NCI-H526 treated with DMSO at 0.1 percent for 48 hours (cell line): Measurements from ENCODE around the gene LCTL.

Source experiments
- DNase-seq: peaks from one replicate; lab custom pipeline; 2025; lab: John Stamatoyannopoulos, UW

Gene LCTL, protein sequence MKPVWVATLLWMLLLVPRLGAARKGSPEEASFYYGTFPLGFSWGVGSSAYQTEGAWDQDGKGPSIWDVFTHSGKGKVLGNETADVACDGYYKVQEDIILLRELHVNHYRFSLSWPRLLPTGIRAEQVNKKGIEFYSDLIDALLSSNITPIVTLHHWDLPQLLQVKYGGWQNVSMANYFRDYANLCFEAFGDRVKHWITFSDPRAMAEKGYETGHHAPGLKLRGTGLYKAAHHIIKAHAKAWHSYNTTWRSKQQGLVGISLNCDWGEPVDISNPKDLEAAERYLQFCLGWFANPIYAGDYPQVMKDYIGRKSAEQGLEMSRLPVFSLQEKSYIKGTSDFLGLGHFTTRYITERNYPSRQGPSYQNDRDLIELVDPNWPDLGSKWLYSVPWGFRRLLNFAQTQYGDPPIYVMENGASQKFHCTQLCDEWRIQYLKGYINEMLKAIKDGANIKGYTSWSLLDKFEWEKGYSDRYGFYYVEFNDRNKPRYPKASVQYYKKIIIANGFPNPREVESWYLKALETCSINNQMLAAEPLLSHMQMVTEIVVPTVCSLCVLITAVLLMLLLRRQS

DNA sequence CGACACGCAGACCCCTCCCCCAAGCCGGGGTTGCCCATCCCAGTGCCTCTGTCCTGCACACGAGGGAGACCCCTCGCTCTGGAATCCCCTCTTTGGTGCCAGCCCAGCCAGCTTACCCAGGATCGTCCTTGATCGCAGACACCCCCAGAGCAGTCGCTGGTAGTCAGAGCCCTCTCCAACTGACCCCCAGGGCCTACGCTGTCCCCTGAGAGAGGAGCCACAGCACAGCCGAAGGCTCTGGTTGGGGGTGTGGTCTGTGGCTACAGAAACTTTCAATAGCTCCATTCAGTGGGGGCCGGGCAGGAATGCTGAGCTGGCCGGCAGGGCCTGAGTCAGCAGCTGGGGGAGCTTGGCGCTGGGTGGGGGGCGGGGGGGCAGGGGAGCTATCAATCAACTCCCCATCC lies at the start of gene LCTL:
TSS of gene LCTL (minus strand) at position 258 of the 404 bp plus-strand sequence. CDS start 633 bp downstream, outside the sequence.
- DNase-seq, result no peak

DNA sequence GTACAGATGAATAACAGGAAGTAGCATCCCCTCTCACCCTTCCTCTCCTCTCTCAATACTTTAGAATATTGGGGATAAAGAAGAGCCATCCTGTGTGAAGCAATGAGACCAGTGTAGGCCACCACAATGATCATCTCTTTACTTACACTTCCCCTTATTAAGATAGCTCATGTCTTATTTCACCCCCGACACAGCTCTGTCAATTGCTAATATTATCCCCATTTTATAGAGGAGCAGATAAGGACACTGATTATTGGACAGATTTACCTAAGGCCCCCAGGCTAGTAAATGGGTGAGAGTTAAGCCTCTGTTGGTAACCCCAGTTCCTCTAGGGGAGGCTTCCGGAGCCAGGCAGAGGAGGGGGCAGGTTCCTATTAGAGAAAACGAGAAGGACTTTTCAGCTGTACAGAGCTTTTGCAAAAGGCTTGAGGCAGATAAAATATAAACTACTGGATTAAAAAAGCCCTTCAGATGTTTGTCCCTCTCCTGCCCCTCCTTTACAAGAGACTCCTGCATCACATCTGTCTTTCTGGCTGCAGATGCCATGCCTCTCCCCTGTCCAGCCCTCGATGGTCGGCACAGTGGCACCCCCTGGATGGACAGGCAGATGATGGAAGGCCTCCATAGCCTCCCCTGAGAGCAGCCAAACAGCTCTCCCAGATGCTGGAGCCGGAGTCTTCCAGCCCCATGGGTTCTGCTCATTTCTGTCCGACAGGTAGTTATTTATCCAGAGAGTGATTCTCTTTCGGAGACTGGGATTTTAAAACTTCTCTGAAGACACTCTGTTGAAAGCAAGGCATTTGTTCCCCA lies 49.4 kb upstream of the LCTL start:
- no peak for DNase-seq

DNA sequence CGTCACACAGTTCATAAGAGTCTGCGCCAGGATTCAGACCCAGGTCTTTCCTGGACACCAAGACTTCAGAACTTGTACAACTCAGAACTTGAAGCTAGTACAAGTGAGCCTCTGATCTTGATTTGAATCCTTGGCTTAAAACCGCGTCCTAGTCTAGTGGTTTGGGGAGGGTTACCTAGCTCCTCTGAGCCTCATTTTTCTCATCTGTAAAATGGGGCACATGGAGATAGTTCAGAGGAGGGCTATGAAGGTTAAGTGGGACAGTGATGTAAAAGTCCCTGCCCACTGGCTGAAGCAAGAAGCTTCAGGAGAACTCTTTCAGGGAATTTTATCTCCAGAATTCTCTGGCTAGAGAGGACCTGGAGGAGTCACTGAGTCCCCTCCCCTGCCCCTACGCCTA lies 48.7 kb upstream of the LCTL start:
- DNase-seq, result no peak

DNA sequence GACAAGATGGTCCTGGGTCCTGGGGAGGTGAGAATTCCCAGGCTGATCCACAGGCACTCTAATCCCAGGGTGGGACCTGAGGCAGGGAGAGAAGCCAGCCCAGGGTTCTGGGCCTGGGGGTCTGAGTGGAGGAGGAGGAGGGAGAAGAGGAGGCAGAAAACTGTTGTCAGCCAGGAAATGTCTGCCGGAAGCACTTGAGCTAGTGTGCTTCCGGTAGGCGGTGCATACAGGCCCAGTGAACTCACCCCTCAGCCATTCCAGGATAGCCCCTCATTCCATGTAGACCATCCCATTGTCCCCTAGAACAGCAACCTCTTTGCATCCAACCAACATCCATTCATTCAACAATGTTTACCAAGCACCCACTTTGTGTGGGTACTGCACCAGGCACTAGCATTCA lies 47.9 kb upstream of the LCTL start:
- no peak for DNase-seq

DNA sequence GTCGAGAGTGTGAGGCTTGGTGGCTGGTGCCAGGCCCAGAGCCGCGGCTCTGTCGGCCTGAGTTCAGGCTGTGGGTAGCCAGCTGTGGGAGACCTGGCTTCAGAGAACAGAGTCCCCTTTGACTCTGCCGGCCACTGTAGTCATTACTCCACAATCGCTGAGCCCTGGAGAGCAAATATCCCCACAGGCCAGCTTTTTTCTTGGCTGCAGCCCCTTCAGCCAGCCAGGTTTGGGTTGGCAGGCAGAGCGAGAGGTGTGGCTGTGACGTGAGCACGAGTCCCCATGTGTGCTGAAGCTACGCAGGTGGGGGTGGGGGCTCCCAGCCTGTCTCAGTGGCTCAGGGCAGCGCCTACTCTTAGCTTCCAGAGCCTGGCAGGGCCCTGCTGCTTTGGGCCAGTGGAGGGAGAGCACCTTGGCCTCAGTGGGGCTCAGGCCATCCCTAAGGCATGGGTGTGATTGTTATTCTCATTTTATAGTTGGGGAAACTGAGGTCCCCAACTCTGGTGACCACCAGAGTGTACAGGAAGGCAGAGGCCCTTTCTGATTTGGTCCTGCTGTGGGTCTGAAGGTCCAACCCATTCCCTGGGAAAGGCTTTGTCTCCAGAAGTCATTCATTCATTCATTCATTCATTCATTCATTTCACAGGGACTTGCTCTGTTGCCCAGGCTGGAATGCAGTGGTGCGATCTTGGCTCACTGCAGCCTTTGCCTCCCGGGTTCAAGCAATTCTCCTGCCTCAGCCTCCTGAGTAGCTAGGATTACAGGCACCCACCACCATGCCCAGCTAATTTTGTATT lies 45.7 kb upstream of the LCTL start:
- DNase-seq, result no peak

DNA sequence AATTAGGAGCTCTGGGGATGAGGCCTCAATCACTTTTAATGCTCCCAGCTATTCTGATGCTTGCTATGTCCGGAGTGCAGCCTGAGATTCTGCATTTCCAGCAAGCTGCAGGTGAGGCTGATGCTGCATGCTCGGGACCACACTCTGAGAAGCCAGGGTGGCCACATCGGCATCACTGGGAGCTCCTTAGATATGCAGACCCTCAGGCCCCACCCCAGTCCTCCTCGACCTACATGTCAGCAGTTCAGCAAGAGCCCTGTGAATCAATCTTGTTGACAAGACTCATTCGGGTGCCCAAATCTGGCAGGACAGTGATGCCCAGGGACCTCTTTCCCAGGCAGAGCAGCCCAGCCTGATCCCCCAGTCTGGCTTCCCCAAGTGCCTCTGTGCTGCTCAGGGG lies 44.1 kb upstream of the LCTL start:
- no peak for DNase-seq

DNA sequence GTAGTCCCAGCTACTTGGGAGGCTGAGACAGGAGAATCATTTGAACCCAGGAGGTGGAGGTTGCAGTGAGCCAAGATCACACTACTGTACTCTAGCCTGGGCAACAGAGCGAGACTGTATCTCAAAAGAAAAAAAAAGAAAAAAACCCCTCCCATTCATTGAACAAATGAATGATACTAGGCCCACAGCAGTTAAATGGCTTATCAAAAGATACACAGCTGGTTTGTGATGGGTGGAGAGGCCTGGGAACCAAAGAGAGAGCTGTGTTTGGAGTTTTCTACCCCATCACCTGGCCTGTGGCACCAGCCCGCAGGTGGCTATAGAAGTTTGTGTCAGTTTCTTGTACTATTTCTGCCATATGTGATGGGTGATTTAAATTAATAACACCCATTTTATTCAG lies 43.1 kb upstream of the LCTL start:
- DNase-seq, result no peak

DNA sequence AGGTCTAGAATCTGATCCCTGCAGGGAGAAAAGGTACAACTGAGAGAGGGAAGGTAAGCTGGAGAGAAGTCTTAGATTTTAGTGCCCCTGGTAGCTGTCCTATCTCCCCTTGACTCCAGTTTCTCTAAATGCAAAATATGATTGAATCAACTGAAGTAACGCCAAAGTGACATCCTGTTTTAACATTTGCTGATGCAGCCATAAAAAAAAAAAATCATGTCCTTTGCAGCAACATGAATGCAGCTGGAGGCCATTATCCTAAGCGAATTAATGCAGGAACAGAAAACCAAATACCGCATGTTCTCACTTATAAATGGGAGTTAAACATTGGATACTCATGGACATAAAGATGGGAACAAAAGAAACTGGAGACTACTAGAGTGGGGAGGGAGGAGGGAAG lies 42.4 kb upstream of the LCTL start:
- DNase-seq, result no peak

DNA sequence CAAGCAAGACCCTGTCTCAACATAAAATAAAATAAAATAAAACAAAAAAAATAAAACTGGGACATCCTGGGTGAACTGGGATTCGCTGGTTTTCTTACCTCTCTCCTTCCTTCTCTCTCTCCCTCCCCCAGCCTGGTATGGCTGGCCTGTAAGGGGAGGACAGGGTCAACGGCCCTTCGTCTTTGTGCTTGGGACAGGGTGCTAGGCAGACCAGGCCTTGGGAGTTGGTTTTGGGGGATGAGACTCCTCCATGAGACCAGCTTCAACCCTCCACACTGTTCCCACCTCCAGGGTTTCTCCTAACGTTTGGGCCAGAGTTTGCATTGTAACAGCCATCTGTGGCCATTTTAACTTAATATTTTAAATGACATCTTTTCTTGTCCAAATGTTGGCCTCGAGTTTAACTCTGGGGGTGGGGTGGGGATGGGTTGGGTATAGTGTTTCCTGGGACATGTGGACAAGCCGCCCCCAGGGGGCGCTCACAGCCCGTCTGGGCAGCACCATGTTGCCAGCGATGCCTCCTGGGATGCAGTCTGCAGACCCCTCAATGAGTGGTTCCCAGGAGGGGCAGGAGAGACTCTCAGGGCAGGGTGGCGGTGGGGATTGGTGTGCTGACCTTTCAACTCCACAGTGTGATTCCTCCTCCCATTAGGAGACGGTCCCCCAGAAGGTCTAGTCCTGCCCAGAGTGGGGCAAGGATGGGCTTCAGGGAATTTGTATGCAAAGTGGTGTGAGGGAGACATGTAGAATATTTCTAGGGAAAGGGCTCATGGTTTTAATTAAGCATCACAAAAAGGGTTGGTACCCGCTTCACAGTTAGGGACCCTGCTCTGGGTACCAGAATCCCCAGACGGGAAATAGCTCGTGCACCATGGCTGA lies 37.7 kb upstream of the LCTL start:
- DNase-seq, result no peak

DNA sequence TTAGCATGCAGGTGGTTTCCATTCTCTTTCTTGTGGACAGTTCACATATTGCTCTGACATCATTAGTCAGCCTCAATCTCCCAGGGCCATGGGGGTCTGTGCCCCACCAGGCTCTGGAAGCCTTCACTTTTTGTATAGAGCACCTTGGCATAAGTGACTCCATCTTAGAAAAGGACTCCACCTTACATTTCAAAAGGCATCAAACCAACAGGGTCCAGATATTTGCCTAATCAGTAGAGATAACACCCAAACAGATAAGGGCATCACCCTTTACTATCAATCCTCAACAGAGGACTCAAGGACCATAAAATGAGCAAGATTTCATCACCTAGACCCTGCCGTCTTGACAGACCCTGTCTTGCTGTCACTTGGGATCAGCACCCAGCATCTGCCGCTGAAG lies 35.7 kb upstream of the LCTL start:
- no peak for DNase-seq

DNA sequence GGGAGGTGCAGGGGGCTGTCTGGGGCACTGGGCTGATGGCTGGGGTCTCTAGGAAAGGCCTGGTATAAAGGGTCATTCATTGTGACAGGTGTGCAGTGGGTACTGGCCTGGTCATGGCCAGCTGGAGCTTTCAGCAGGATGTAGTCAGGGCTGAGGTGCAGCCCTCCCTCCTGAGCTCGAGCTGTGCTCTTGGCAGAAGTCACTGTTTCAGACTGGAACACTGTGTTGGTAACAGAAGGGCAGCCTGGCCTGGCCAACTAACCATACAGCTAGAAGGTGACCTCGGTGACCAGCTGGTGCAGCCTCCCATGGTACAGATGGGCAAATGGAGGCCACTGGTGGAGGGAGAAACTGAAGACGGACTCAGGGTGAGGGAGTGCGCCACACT lies 34.4 kb upstream of the LCTL start:
- DNase-seq, result no peak

DNA sequence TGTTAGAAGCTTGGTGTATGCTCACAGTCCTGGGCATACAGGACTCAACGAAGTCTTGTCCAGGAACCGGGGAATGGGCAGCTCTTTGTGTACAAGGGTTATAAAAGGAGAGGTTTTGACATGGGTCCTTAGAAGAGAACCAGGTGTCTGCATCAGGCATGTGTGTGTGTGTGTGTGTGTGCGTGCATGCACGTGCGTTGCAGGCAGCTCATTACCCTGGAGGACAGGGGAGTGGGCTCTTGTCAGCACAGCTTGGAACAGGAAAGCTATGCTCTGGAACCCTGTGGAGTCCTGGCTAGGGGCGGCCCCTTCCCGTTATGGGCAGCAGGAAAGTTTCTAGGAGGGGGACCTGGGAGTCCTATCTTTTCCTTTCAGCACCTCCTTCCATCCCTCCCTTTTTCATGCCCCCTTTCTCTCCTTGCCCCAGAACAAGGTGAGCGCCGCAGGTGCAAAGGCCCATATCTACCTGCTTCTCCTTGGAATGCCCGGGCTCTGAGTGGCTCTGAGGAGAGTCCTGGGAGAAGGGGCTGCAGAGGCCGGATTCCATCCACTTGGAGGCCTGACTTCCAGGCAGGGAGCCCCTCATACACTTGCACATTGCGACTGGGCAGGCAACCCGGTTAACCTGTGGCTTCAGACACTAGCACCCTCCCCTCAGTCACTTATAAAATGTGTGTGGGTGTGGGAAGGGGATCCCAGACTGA lies 33.9 kb upstream of the LCTL start:
- DNase-seq, result no peak

DNA sequence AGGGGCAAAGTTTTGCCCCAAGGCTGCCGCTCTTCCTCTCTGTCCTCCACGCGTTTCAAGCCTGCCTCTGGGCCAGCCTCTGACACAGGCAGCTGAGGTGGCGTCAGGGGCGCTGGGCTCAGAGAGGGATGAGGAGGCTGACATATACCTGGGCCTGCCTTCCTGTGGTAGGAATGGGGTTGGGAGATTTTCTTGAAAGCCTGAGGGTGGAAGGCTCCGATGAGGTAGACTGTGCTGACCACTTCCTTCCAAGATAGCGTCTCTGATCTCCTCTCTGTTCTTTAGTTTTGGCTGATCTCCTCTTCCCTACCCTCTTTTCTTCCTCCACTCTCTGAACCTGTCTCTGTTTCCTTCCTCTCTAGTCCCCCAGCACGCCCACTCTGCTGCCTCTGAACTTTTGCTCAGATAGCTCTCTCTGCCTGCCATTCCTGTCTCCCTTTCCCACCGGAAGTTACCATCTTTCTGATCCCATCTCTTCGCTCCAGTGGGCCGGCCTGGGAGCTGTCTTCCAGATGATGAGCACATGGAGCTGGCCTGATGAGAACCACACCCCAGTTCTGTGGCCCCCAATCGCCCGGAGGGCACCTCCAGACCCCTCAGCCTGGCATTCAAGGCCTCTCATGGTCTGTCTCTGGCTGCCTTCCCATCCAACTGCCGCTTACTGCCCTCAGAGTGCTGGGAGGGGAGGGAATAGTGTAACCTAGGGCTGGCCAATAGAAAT lies 32.5 kb upstream of the LCTL start:
- DNase-seq, result no peak

DNA sequence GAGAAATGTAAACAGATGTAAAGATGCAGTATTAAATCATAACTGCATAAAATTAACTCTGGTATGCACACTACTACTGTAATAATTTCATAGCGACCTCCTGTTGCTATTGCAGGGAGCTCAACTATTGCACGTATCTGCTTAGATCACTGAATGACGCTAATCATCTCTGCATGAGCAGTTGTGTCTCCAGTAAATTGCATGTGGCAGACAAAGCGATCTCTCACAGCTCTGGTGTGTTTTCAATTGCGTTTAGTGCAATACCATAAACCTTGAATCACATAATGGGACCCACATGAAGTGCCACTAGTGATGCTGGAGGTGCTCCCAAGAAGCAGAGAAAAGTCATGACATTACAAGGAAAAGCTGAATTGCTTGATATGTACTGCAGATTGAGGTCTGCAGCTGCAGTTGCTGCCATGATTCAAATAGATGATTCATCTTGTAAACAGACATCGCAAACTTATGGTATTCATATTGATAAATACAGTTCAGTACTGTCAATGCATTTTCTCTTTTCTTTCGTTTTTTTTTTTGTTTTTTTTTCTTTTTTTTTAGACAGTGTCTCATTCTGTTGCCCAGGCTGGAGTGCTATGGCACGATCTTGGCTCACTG lies 30.2 kb upstream of the LCTL start:
- DNase-seq, result no peak

DNA sequence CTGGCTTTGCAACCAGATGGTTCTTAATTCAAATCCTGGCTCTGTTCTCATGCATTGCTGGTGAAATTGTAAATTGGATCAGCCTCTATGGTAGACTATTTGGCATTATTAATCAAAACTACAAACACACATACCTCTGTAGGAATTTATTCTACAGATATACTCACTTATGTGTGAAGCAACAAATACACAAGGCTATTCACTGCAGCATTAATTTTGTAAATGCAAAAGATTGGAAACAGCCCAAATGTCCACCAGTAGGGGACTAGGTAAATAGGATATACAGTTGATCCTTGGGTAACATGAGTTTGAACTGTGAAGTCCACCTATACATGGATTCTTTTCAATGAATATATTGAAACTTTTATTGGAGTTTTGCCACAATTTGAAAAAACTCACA lies 29.5 kb upstream of the LCTL start:
- DNase-seq, result no peak

DNA sequence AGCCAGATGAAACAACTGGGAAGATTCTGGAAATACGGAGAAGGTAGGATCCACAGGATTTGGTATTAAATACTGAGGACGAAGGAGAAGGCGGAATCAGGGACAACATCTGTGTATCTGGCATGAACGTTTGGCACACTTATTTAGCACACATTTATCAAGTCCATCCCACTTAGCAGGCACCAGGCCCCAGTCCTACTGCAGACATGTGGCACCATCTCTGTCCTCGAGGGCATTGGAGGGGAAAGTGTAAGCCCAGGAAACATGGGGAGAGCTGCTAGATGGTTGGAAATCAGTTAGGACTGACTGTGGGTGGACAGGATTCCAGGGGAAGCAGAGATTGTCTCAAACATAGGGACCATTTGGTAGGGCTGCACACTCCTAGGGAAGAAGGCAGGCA lies 29.0 kb upstream of the LCTL start:
- no peak for DNase-seq

DNA sequence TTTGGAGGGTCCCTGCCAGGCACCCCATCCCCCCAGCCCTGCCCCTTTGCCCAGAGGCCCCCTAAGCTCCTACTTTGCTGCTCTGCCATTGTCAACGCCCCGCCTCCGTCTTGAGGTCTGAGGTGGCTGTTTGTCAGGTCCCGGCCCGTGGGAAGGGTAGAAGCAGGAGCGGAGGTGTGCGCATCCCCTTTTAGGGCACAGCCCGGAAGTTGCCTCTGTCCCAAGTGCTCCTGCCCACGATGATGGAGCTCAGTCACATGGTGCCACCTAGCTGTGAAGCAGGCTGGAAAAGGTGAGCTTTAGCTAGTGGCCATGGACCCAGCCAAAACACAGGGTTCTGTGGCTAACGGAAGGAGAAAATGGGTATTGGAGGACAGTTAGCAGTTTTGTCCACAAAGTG lies 28.5 kb upstream of the LCTL start:
- DNase-seq, result no peak

DNA sequence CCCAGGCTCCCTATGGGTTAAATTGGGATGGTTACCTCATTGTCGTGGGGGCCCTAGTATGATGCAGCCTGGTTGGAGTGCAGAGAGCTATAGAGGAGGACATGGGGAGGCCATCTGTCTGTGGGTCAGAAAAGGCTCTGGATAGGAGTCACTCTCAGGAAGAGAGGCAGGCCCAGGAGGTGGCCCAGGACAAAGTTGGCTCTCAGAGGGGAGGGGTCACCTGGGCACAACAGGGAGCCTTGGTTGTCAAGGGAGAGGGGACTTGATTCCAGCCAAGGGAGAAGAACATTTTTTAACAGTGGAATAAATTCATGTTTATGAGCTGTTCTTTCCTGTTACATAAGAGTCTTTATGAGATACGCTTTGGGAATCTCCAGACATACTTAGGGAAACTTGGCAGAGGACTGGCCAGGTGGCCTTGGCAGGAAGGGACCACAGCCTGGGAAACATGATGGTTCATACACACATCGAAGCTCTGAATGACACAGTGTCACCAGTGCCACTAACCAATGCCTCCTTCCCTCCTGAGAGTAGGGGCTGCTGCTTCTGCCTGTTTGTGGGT lies 27.5 kb upstream of the LCTL start:
- no peak for DNase-seq

DNA sequence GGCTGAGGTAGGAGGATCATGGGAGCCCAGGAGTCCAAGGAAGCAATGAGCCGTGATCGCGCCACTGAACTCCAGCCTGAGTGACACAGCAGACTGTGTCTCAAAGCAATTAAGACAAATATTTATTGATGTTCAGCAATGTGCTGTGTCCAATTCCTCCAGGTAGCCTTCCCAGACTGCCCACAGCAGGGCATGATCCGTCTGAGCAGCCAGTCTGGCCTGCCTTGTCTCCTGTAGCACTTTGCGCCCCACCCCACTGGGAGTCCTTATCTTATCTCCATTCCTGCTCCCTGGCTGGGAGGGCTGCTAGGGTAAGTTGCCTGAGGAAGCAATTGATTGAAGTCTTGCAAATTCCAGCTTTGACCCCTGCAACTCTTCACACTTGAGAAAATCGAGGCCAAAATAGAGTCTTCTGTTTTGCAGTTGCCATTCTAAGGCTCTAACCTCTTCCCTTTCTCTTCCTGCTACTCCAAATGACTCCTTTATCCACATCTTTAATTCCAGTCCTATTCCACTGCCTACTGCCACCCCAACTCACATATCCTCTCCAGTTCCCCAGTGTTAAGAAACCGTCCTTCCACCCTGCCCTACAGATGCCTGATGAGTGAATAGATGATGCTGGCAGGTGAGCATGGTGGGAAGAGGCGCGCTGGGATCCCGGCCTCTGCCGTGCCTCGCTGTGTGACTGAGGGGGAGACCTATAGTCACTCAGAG lies 26.9 kb upstream of the LCTL start:
- DNase-seq, result no peak
